DND-41 (cell line): ENCODE data around the gene SLC30A3.
"Not testable (repeated sequence)": the region's sequence is repeated elsewhere in the genome, so short reads cannot be mapped to it uniquely, and the experiment has no call there.

ENCODE experiments used
- ATAC-seq: fragments of 200-7000 bp; cut with Tn5 transposase; 3 replicates; pipeline ENCODE4 v1.9.1; 2021; ENCODE audit warnings: low read depth; ENCODE audit not compliant: insufficient read depth
- DNase-seq: peaks from one replicate; pipeline ENCODE4 v3.0.0-alpha.2; 2020
- H2AFZ ChIP-seq: 2 replicates; pipeline ENCODE4 v1.6.0; 2012; ENCODE audit warnings: low read depth, low read length
- H3K27ac ChIP-seq: 2 replicates; pipeline ENCODE4 v1.5.1; 2012; ENCODE audit warnings: low read length, inconsistent platforms
- H3K27me3 ChIP-seq: fragments of 200-600 bp; sonication (generic); 2 replicates; pipeline ENCODE4 v1.6.0; 2012; ENCODE audit warnings: low read length, mild to moderate bottlenecking, inconsistent platforms; ENCODE audit not compliant: insufficient read depth, poor library complexity
- H3K36me3 ChIP-seq: 2 replicates; pipeline ENCODE4 v1.5.1; 2012; ENCODE audit warnings: low read length, inconsistent platforms; ENCODE audit not compliant: insufficient read depth
- H3K4me1 ChIP-seq: 2 replicates; pipeline ENCODE4 v1.5.1; 2012; ENCODE audit warnings: mild to moderate bottlenecking, low read length; ENCODE audit not compliant: insufficient read depth
- H3K4me2 ChIP-seq: 2 replicates; pipeline ENCODE4 v1.6.0; 2012; ENCODE audit warnings: mild to moderate bottlenecking, moderate library complexity, low read length, inconsistent platforms; ENCODE audit not compliant: insufficient read depth
- H3K4me3 ChIP-seq, 2 experiments: fragments of 200-600 bp in 1 of 2; shearing (Covaris generic) in 1 of 2; 2 replicates each; pipeline ENCODE4 v1.5.1; 2012 to 2016; ENCODE audit warnings: inconsistent platforms in 2 of 2, low read length in 2 of 2, mild to moderate bottlenecking in 2 of 2, low read depth in 1 of 2, moderate library complexity in 1 of 2
- H3K79me2 ChIP-seq: 2 replicates; pipeline ENCODE4 v1.6.0; 2012; ENCODE audit warnings: low read length, inconsistent platforms; ENCODE audit not compliant: insufficient read depth
- H3K9ac ChIP-seq: 2 replicates; pipeline ENCODE4 v1.6.0; 2012; ENCODE audit warnings: low read depth, mild to moderate bottlenecking, inconsistent platforms, low read length, moderate library complexity
- H3K9me3 ChIP-seq: 2 replicates; pipeline ENCODE4 v1.5.1; 2012; ENCODE audit warnings: low read length, moderate library complexity, mild to moderate bottlenecking, inconsistent platforms; ENCODE audit not compliant: insufficient read depth, severe bottlenecking
- H4K20me1 ChIP-seq: 2 replicates; pipeline ENCODE4 v1.6.0; 2012; ENCODE audit warnings: low read length; ENCODE audit not compliant: insufficient read depth
- EZH2 ChIP-seq: IDR thresholded peaks from 3 replicates; pipeline ENCODE4 v1.6.1; 2012; ENCODE audit warnings: borderline replicate concordance, low read depth, mild to moderate bottlenecking, moderate library complexity, low read length, inconsistent platforms; ENCODE audit not compliant: severe bottlenecking
- TF ChIP-seq, protein P1 (sequence below): IDR thresholded peaks from 2 replicates; pipeline ENCODE4 v1.5.1; 2012; ENCODE audit warnings: borderline replicate concordance, low read length, moderate library complexity, mild to moderate bottlenecking; ENCODE audit not compliant: poor library complexity, severe bottlenecking; ENCODE audit errors: extremely low read depth

Gene SLC30A3

DNA sequence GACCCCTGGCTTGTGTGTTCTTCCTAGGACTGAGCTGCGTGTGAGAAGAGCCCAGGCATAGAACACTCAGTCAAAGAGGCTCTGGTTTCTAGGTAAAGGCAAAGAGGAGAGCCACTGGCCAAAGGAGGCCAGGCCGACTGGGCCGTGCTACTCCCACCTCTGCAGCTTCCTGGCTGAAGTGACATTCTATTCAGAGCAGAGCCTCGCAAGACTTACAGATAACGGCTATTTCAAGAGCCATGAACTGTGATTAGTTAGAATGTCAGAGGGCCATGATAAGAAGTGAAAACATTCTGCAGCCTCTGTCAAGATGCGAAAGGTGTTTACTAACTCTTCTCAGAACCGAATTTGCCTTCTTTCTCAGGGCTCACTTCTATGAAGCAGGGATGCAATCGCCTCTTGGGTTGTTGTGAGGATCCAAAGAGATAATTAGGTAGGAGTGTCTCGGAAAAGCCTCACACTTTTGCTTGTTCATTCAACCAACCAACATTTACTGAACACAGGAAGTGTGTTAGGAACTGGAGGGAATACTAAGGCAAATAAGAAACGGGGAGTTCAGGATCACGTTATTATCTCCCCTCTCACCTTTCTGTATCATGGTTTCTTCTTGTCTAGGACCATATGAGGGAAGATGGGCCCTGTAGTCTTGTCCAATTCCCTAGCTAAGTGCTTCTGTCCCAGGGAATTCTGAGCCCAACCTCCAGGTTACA is 8.9 kb upstream of the SLC30A3 start:
- H4K20me1 ChIP-seq, result no peaks in the 10 kb centered on the region
- no peak overlapping the region for H3K27ac ChIP-seq
- H3K9me3 ChIP-seq, result no peaks in the 10 kb centered on the region
- H3K4me2 ChIP-seq, result no peak overlapping the region
- H3K9ac ChIP-seq, result no peak overlapping the region
- ATAC-seq, result no peak
- H3K36me3 ChIP-seq, result no peaks in the 10 kb centered on the region
- H2AFZ ChIP-seq, result no peak overlapping the region
- peaks cover 2% of the 10 kb centered on the region for H3K27me3 ChIP-seq
- H3K4me1 ChIP-seq, result no peaks in the 10 kb centered on the region
- H3K4me3 ChIP-seq, result no peak overlapping the region
- no peak for DNase-seq
- H3K79me2 ChIP-seq, result no peaks in the 10 kb centered on the region
- TF ChIP-seq EZH2, result no peak
- TF ChIP-seq, protein P1, sequence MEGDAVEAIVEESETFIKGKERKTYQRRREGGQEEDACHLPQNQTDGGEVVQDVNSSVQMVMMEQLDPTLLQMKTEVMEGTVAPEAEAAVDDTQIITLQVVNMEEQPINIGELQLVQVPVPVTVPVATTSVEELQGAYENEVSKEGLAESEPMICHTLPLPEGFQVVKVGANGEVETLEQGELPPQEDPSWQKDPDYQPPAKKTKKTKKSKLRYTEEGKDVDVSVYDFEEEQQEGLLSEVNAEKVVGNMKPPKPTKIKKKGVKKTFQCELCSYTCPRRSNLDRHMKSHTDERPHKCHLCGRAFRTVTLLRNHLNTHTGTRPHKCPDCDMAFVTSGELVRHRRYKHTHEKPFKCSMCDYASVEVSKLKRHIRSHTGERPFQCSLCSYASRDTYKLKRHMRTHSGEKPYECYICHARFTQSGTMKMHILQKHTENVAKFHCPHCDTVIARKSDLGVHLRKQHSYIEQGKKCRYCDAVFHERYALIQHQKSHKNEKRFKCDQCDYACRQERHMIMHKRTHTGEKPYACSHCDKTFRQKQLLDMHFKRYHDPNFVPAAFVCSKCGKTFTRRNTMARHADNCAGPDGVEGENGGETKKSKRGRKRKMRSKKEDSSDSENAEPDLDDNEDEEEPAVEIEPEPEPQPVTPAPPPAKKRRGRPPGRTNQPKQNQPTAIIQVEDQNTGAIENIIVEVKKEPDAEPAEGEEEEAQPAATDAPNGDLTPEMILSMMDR, result no peak

- TF ChIP-seq EZH2, result no peak
- TF ChIP-seq, protein P1, result no peak
- no peak for ATAC-seq
Measured at GRCh38 chr2:27270670-27271069, 7.8 kb upstream of the SLC30A3 start.

GRCh38 chr2:27270131-27270530 is 7.3 kb upstream of the SLC30A3 start:
- Histone ChIP-seq H3K79me2 (no peaks in the 10 kb centered on the region), H2AFZ (no peak overlapping the region), H3K9ac (no peak overlapping the region), H3K4me2 (no peak overlapping the region), H3K36me3 (no peaks in the 10 kb centered on the region), H4K20me1 (no peaks in the 10 kb centered on the region), H3K9me3 (no peaks in the 10 kb centered on the region), H3K4me3 (no peak overlapping the region), H3K27ac (no peak overlapping the region), H3K4me1 (no peaks in the 10 kb centered on the region), H3K27me3 (peaks cover 2% of the 10 kb centered on the region)
- no peak for ATAC-seq
- TF ChIP-seq, protein P1, result no peak
- no peak for TF ChIP-seq EZH2
- DNase-seq, result no peak

More at GRCh38 chr2:27270670-27271069, 7.8 kb upstream of the SLC30A3 start:
- Histone ChIP-seq H3K79me2 (no peaks in the 10 kb centered on the region), H3K36me3 (no peaks in the 10 kb centered on the region), H4K20me1 (no peaks in the 10 kb centered on the region), H3K4me2 (no peak overlapping the region), H2AFZ (no peak overlapping the region), H3K27ac (no peak overlapping the region), H3K27me3 (peaks cover 2% of the 10 kb centered on the region), H3K4me1 (no peaks in the 10 kb centered on the region), H3K9ac (no peak overlapping the region), H3K4me3 (no peak overlapping the region), H3K9me3 (no peaks in the 10 kb centered on the region)
- no peak for DNase-seq

DNA sequence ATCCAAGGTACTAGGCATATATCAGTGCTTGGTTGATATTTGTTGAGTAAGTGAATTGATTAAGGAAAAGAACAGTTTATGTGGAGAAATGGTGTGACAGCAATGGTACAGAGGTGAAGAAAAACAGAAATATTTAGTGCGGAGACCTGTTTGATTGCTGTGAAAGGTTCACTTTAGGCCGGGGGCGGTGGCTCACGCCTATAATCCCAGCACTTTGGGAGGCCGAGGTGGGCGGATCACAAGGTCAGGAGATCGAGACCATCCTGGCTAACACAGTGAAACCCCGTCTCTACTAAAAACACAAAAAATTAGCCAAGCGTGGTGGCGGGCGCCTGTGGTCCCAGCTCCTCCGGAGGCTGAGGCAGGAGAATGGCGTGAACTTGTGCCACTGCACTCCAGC is 5.4 kb upstream of the SLC30A3 start:
- H3K4me2 ChIP-seq, H3K4me1 ChIP-seq, H3K9ac ChIP-seq, DNase-seq, ATAC-seq, H3K27ac ChIP-seq, H4K20me1 ChIP-seq, H2AFZ ChIP-seq, H3K79me2 ChIP-seq, H3K36me3 ChIP-seq, H3K4me3 ChIP-seq, H3K9me3 ChIP-seq, H3K27me3 ChIP-seq: not testable (repeated sequence)
